Coronary artery (tissue), 2 donors: Measurements from ENCODE around the gene PTGDR2.

Experiments
- DNase-seq: peaks from one replicate; pipeline ENCODE4 v3.0.0-alpha.2; 2017; ENCODE audit warnings: low spot score
- H3K27ac ChIP-seq, 2 donors: fragments of 200-600 bp; sonication (generic); one replicate each; pipeline ENCODE4 v1.5.1; 2016 to 2019
- H3K4me3 ChIP-seq: fragments of 200-600 bp; sonication (generic); 2 replicates; pipeline ENCODE4 v1.5.1; 2016; ENCODE audit warnings: mild to moderate bottlenecking, moderate library complexity
- CTCF ChIP-seq: fragments of 200-600 bp; sonication (generic); IDR thresholded peaks from one replicate; pipeline ENCODE4 v1.5.1; 2019; ENCODE audit warnings: antibody characterized with exemption

The PTGDR2 gene

GRCh38 chr11:60851327-60852104, 4.2 kb downstream of the PTGDR2 start:
- Histone ChIP-seq H3K27ac (no peak overlapping the region), H3K4me3 (no peak overlapping the region)
- no peak for TF ChIP-seq CTCF
- no peak for DNase-seq

- Histone ChIP-seq H3K4me3 (no peak overlapping the region), H3K27ac (no peak overlapping the region)
- no peak for DNase-seq
- no peak for TF ChIP-seq CTCF
Measured at GRCh38 chr11:60849641-60850520, 5.9 kb downstream of the PTGDR2 start.

- Histone ChIP-seq H3K27ac (no peak overlapping the region), H3K4me3 (no peak overlapping the region)
- no peak for TF ChIP-seq CTCF
- DNase-seq: no peak
Measured at GRCh38 chr11:60848714-60849151, 7.0 kb downstream of the PTGDR2 start.

- H3K27ac ChIP-seq: no peak overlapping the region
- H3K4me3 ChIP-seq: no peak overlapping the region
- TF ChIP-seq CTCF: no peak
- DNase-seq: no peak
Measured at GRCh38 chr11:60847896-60848295, 7.9 kb downstream of the PTGDR2 start.

- TF ChIP-seq CTCF: no peak
- H3K27ac ChIP-seq: no peak overlapping the region
- no peak overlapping the region for H3K4me3 ChIP-seq
- no peak for DNase-seq
Measured at GRCh38 chr11:60847281-60847680, 8.5 kb downstream of the PTGDR2 start.

GRCh38 chr11:60845338-60845737, 10.4 kb downstream of the PTGDR2 start:
- H3K4me3 ChIP-seq: no peak overlapping the region
- no peak for TF ChIP-seq CTCF
- DNase-seq: no peak
- no peak overlapping the region for H3K27ac ChIP-seq

GRCh38 chr11:60844870-60845221, 10.9 kb downstream of the PTGDR2 start:
- DNase-seq: no peak
- Histone ChIP-seq H3K4me3 (no peak overlapping the region), H3K27ac (no peak overlapping the region)
- no peak for TF ChIP-seq CTCF
